Measurements from ENCODE around the gene GAN.

GAN gene

GRCh38 chr16:81327011-81327410 is 12.2 kb downstream of the GAN start:
- H3K4me2 ChIP-seq (ENCODE audit: low read depth, low read length), result no peak overlapping the region
- H3K9me2 ChIP-seq (replicated peaks; ENCODE audit: insufficient read depth, low read length), result no peaks in the 10 kb centered on the region
- no peak overlapping the region for H3K9ac ChIP-seq (ENCODE audit: low read length)
- H3K79me2 ChIP-seq (ENCODE audit: low read length), result no peaks in the 10 kb centered on the region
- H3K9me3 ChIP-seq (replicated peaks; ENCODE audit: insufficient read depth, low read length), result no peaks in the 10 kb centered on the region
- H3K36me3 ChIP-seq (replicated peaks; ENCODE audit: insufficient read depth, low read length), result no peaks in the 10 kb centered on the region
- no peak overlapping the region for H3K4me3 ChIP-seq (ENCODE audit: low read length)
- no peaks in the 10 kb centered on the region for H3K27me3 ChIP-seq (replicated peaks; ENCODE audit: insufficient read depth, low read length)
- H2AFZ ChIP-seq (ENCODE audit: low read length), result no peak overlapping the region
- H3K4me1 ChIP-seq (ENCODE audit: low read length), result no peaks in the 10 kb centered on the region
- H3K27ac ChIP-seq (ENCODE audit: low read length), result no peak overlapping the region
- DNase-seq, result no peak
- TF ChIP-seq EZH2phosphoT487 (IDR thresholded peaks at IDR 0.05; ENCODE audit: low read length) (no peak), EZH2 (optimal IDR thresholded peaks at IDR 0.05; ENCODE audit: low read depth, low read length) (no peak), CTCF (IDR thresholded peaks at IDR 0.05; ENCODE audit: low read length) (no peak)
- H4K20me1 ChIP-seq (ENCODE audit: insufficient read depth, low read length), result no peaks in the 10 kb centered on the region
- H3F3A ChIP-seq (ENCODE audit: insufficient read depth, low read length), result no peaks in the 10 kb centered on the region

GRCh38 chr16:81327447-81328196 is 12.9 kb downstream of the GAN start:
- Histone ChIP-seq H3K79me2 (ENCODE audit: low read length) (no peaks in the 10 kb centered on the region), H4K20me1 (ENCODE audit: insufficient read depth, low read length) (no peaks in the 10 kb centered on the region), H3K4me2 (ENCODE audit: low read depth, low read length) (no peak overlapping the region), H3K9ac (ENCODE audit: low read length) (no peak overlapping the region), H3F3A (ENCODE audit: insufficient read depth, low read length) (no peaks in the 10 kb centered on the region), H3K27ac (ENCODE audit: low read length) (no peak overlapping the region), H2AFZ (ENCODE audit: low read length) (no peak overlapping the region), H3K27me3 (replicated peaks; ENCODE audit: insufficient read depth, low read length) (no peaks in the 10 kb centered on the region), H3K36me3 (replicated peaks; ENCODE audit: insufficient read depth, low read length) (no peaks in the 10 kb centered on the region), H3K9me2 (replicated peaks; ENCODE audit: insufficient read depth, low read length) (no peaks in the 10 kb centered on the region), H3K4me1 (ENCODE audit: low read length) (no peaks in the 10 kb centered on the region), H3K4me3 (ENCODE audit: low read length) (no peak overlapping the region), H3K9me3 (replicated peaks; ENCODE audit: insufficient read depth, low read length) (no peaks in the 10 kb centered on the region)
- DNase-seq, result no peak
- TF ChIP-seq CTCF (IDR thresholded peaks at IDR 0.05; ENCODE audit: low read length), result no peak
- TF ChIP-seq EZH2phosphoT487 (IDR thresholded peaks at IDR 0.05; ENCODE audit: low read length), result no peak
- no peak for TF ChIP-seq EZH2 (optimal IDR thresholded peaks at IDR 0.05; ENCODE audit: low read depth, low read length)

- Histone ChIP-seq H3K4me3 (ENCODE audit: low read length) (no peak overlapping the region), H3K9me3 (replicated peaks; ENCODE audit: insufficient read depth, low read length) (no peaks in the 10 kb centered on the region), H3K4me1 (ENCODE audit: low read length) (no peaks in the 10 kb centered on the region), H3K9ac (ENCODE audit: low read length) (no peak overlapping the region), H3K9me2 (replicated peaks; ENCODE audit: insufficient read depth, low read length) (no peaks in the 10 kb centered on the region), H3K27ac (ENCODE audit: low read length) (no peak overlapping the region), H3K36me3 (replicated peaks; ENCODE audit: insufficient read depth, low read length) (no peaks in the 10 kb centered on the region), H3K4me2 (ENCODE audit: low read depth, low read length) (no peak overlapping the region), H3K79me2 (ENCODE audit: low read length) (no peaks in the 10 kb centered on the region), H3F3A (ENCODE audit: insufficient read depth, low read length) (no peaks in the 10 kb centered on the region), H2AFZ (ENCODE audit: low read length) (no peak overlapping the region), H4K20me1 (ENCODE audit: insufficient read depth, low read length) (no peaks in the 10 kb centered on the region), H3K27me3 (replicated peaks; ENCODE audit: insufficient read depth, low read length) (no peaks in the 10 kb centered on the region)
- TF ChIP-seq EZH2 (optimal IDR thresholded peaks at IDR 0.05; ENCODE audit: low read depth, low read length) (no peak), EZH2phosphoT487 (IDR thresholded peaks at IDR 0.05; ENCODE audit: low read length) (no peak), CTCF (IDR thresholded peaks at IDR 0.05; ENCODE audit: low read length) (no peak)
- no peak for DNase-seq
These were observed 15.2 kb downstream of the GAN start for GRCh38 chr16:81329947-81330346.

Measured in MM.1S (cell line).